ENCODE data around the gene PARVB. TPM values are rescaled to one million over a fixed set of nuclear protein-coding genes. Genes with fewer than 3 reads are reported as not detected.

Gene PARVB, protein sequence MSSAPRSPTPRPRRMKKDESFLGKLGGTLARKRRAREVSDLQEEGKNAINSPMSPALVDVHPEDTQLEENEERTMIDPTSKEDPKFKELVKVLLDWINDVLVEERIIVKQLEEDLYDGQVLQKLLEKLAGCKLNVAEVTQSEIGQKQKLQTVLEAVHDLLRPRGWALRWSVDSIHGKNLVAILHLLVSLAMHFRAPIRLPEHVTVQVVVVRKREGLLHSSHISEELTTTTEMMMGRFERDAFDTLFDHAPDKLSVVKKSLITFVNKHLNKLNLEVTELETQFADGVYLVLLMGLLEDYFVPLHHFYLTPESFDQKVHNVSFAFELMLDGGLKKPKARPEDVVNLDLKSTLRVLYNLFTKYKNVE
- 15.9 and 22.2 TPM in 2 replicates for total RNA-seq

DNA sequence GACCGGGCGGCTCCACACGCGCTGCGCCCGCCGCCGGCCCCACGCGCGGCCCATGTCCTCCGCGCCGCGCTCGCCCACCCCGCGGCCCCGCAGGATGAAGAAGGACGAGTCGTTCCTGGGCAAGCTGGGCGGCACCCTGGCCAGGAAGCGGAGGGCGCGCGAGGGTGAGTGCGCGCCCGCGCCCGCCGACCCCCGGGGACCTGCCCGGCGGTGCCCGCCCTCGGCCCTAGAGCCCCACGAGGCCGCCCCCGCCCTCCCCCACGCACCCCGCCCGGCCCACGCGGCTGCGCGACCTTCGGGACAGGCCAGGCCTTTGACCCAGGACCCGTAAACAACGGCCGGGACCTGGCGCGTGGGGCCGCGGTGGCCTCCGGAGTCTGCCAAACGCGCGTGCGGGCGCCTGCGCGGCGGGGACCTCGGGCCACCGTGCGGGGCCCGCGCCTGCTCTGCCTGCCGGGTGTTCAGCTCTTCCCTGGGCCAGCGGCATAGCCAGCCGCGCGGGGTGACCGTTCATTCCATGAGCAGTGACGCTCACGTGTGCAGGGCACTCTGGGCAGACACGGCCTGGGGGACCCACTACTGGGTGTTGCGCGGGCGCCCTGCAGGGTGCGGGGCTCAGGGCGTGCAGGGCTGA, at the start of gene PARVB:
PARVB (plus strand) TSS at position 15 of the 634 bp plus-strand sequence; CDS start at position 53, 38 bp downstream.

DNA sequence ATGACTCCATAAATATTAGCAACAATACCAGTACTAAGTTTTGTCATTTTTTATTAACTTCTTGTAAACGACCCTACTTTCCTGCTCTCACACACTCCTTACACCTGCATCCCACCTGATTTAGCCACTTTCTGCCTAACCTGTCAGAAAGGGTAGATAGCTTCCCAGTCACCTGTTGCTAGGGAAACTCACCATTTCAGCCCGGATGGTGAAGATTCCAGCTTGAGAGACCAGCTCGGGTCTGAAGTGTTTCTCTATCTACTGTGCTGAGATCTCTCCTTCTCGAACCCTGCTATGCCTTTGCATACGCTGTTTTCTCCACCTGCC, 156.6 kb downstream of the PARVB start, which contains the start of gene PARVG:
PARVG (plus strand) TSS at position 220 of the 327 bp plus-strand sequence. CDS start 2,405 bp downstream, outside the sequence.

Other genes starting within 250 kb of the PARVB start
- gene EFCAB6, start 212.0 kb upstream of the PARVB start, total RNA-seq = 0.19 and 0.21 TPM in 2 replicates
- 0.09 and 0.21 TPM in 2 replicates for gene SULT4A1, start 161.8 kb upstream of the PARVB start, total RNA-seq
- gene PNPLA5, start 132.3 kb upstream of the PARVB start, total RNA-seq = not detected in 2 replicates
- gene PNPLA3, start 100.5 kb upstream of the PARVB start, total RNA-seq = 8.7 and 11.0 TPM in 2 replicates
- gene SAMM50, start 68.9 kb upstream of the PARVB start, total RNA-seq = 40.5 and 43.1 TPM in 2 replicates
- gene PARVG, start 156.6 kb downstream of the PARVB start, total RNA-seq = not detected in 2 replicates